GM12864 (cell line): Measurements from ENCODE around the gene EEF1E1.

ENCODE experiments used
- DNase-seq: peaks from one replicate; pipeline ENCODE4 v3.0.0-alpha.2; 2011; ENCODE audit warnings: low read depth
- H3K4me3 ChIP-seq: 2 replicates; pipeline ENCODE4 v1.5.1; 2011; ENCODE audit warnings: mild to moderate bottlenecking, low read depth, low read length, control low read depth
- TF ChIP-seq, protein P1 (sequence below): IDR thresholded peaks from 2 replicates; pipeline ENCODE4 v1.5.1; 2011; ENCODE audit warnings: low read depth, mild to moderate bottlenecking, moderate library complexity, low read length, control low read depth, inconsistent platforms; ENCODE audit errors: missing control alignments

Gene EEF1E1

DNA sequence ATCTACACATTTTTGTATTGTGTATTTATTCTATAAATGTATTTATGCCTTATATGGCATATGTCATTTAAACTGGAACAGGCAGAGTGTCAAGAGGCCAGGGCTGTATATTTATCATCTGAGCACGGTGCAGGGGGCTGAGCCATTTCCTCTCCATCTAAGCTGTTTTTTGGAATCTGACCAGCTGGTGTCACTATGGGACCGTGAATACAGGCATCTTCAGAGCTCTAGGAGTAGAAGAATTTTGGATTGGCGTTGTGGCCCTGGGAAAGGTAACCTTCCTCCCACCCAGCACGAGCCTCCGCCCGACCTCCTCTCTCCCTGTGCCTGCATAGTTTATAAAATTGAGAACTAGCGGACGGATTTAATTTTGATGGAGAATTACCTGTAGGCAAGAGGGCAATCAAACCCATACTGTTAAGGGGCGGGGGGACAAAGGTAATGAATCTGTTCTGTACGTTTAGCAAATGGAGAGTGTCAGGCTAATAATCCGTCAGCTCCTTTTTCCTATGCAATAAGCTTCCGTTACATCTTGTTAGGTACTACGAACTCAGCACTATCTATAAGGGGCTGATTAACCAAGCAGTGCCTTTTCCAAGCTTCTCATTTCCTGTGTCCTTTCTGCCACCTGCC, 29.0 kb upstream of the EEF1E1 start:
- peak; percentile 8 for DNase-seq
- no peak overlapping the region for H3K4me3 ChIP-seq

DNA sequence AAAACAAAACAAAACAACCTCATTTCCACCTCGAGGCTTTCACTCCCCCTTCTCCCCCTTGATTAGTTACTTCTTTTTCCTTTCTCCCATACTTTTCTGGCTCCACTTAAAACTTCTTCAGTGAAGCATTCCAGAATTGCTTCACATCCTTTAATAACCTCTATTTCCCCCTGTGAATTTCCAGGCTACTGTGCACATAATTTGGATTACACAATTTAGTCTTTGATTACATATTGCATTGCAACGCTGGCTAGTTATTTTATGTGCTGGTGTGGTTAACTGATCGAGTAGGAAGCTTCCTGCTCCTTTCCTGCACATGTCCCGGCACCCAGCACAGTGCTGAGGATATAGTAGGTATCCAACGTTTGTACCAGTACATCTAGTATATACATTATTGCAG, 28.1 kb upstream of the EEF1E1 start:
- DNase-seq = no peak
- TF ChIP-seq, protein P1, sequence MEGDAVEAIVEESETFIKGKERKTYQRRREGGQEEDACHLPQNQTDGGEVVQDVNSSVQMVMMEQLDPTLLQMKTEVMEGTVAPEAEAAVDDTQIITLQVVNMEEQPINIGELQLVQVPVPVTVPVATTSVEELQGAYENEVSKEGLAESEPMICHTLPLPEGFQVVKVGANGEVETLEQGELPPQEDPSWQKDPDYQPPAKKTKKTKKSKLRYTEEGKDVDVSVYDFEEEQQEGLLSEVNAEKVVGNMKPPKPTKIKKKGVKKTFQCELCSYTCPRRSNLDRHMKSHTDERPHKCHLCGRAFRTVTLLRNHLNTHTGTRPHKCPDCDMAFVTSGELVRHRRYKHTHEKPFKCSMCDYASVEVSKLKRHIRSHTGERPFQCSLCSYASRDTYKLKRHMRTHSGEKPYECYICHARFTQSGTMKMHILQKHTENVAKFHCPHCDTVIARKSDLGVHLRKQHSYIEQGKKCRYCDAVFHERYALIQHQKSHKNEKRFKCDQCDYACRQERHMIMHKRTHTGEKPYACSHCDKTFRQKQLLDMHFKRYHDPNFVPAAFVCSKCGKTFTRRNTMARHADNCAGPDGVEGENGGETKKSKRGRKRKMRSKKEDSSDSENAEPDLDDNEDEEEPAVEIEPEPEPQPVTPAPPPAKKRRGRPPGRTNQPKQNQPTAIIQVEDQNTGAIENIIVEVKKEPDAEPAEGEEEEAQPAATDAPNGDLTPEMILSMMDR = no peak
- H3K4me3 ChIP-seq = no peak overlapping the region

More for the DNA sequence above, 29.0 kb upstream of the EEF1E1 start:
- TF ChIP-seq, protein P1 = peak; percentile 47

DNA sequence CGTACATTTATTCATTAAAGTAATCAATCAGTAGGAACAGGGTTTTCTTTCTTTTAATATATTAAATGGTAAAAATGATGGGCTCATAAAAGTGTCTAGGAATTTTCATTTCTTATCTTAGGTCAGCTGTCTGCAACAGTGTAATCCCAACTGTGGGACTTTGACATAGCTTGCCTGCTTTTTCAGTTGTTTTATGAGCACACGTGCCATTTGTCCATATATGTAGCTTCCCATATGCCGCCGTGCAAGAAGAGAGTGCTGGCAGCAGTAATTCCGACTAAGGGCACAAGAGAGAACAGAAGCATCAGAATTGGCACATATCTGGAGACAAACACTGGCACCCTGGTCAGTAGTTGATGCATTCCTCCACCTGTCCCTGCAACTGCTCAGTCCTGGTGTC, 20.9 kb upstream of the EEF1E1 start:
- TF ChIP-seq, protein P1 = no peak
- H3K4me3 ChIP-seq = no peak overlapping the region
- DNase-seq = no peak

DNA sequence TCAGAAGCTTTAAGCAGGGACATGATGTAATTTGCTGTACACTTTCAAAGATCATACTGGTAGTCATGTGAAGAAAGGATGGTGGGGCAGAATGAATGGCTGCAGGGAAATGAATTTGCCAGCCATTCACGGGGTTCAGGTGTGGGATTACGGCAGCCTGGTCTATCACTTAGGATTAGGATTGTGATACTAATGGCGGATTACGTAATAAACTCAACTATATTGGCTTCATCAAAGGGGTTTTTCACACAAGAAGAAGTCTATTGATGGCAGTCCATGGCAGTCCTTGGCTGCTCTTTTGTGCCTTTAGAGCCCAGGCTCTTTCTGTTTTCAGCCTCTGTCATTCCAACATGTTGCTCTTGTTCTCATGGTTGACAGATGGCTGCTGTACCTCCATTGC, 12.6 kb upstream of the EEF1E1 start:
- no peak for DNase-seq
- no peak overlapping the region for H3K4me3 ChIP-seq
- TF ChIP-seq, protein P1 = no peak

DNA sequence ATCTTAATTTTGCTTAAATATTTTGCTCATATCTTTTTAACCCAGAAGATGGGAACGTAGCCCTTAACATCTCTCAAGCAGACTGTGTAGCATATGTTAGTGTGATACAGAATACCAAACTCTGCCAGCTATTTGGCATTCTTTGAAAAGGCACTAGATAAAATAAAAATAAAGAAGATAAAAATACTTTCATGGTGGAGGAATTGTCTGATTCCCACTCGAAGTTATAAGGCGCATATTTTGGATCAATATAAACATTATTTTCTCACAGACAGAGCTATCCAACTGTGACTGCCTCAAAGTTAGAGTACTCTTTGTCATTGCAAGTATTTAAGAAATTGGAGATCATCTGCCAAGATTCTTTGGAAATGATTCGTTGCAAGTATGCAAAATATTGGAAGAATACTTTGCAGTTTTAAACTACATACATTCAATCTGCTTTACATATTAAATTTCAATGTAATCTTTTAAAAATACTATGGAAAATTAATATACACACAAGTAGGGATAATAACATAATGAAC, 10.8 kb upstream of the EEF1E1 start:
- no peak for DNase-seq

DNA sequence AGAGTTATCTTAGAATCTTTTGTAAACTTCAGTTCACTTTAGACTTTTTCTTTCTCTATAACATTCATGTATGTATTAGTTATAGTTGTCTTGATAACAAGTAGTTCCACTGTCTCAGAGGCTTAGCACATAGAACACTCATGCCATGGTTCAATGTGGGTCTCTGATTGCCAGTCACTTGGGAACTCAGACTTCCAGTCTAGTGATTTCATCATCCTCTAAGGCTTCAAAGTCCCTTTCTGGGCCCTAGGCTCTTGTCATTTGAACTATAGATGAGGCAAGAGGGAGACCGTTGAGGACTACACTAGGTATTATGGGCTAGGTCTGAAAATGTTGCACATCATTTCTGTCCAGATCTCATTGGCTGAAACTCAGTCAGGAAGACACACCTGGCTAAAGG, 8.4 kb upstream of the EEF1E1 start:
- no peak for DNase-seq

More for the DNA sequence above, 10.8 kb upstream of the EEF1E1 start:
- TF ChIP-seq, protein P1 = no peak
- H3K4me3 ChIP-seq = no peak overlapping the region

More for the DNA sequence above, 8.4 kb upstream of the EEF1E1 start:
- TF ChIP-seq, protein P1 = no peak
- H3K4me3 ChIP-seq = no peak overlapping the region
